HepG2 (cell line): ENCODE data around the gene PIGL. TPM values are rescaled to one million over a fixed set of nuclear protein-coding genes. Genes with fewer than 3 reads are reported as not detected.

ENCODE experiments used
- AHR ChIP-seq: IDR thresholded peaks from 2 replicates; pipeline ENCODE4 v1.6.1; 2018; ENCODE audit warnings: missing genetic modification reagents, missing compliant biosample characterization
- AKAP8 ChIP-seq: sonication (generic); formaldehyde crosslinking; IDR thresholded peaks from 2 replicates; pipeline ENCODE4 v1.5.1; 2020; ENCODE audit warnings: mild to moderate bottlenecking, missing genetic modification reagents
- CC2D1A ChIP-seq: sonication (generic); formaldehyde crosslinking; IDR thresholded peaks from 2 replicates; pipeline ENCODE4 v1.8.1; 2023; ENCODE audit warnings: mild to moderate bottlenecking, missing genetic modification reagents
- DNMT1 ChIP-seq: sonication (generic); formaldehyde crosslinking; IDR thresholded peaks from 2 replicates; pipeline ENCODE4 v1.5.1; 2020; ENCODE audit warnings: mild to moderate bottlenecking, missing genetic modification reagents
- FOXJ3 ChIP-seq: sonication (generic); formaldehyde crosslinking; IDR thresholded peaks from 2 replicates; pipeline ENCODE4 v1.4.0; 2020; ENCODE audit warnings: missing genetic modification reagents, mild to moderate bottlenecking, borderline replicate concordance
- FOXO1 ChIP-seq: sonication (generic); formaldehyde crosslinking; IDR thresholded peaks from 2 replicates; pipeline ENCODE4 v1.4.0; 2020; ENCODE audit warnings: missing genetic modification reagents
- GATAD1 ChIP-seq: IDR thresholded peaks from 2 replicates; pipeline ENCODE4 v1.6.1; 2016; ENCODE audit warnings: missing genetic modification reagents, missing compliant biosample characterization
- HNRNPLL ChIP-seq: fragments of 200-400 bp; formaldehyde crosslinking; IDR thresholded peaks from 2 replicates; pipeline ENCODE4 v1.6.1; 2017; ENCODE audit warnings: mild to moderate bottlenecking, low read depth, low read length; ENCODE audit not compliant: poor library complexity, severe bottlenecking
- JUN ChIP-seq: sonication (generic); formaldehyde crosslinking; IDR thresholded peaks from 2 replicates; pipeline ENCODE4 v1.4.0; 2020; ENCODE audit warnings: mild to moderate bottlenecking, missing genetic modification reagents
- KMT2A ChIP-seq: sonication (generic); formaldehyde crosslinking; IDR thresholded peaks from 2 replicates; pipeline ENCODE4 v1.4.0; 2020; ENCODE audit warnings: missing genetic modification reagents
- MXD4 ChIP-seq: IDR thresholded peaks from 2 replicates; pipeline ENCODE4 v1.6.1; 2016; ENCODE audit warnings: mild to moderate bottlenecking, missing biosample characterization, missing genetic modification reagents
- NFE2L1 ChIP-seq: sonication (generic); formaldehyde crosslinking; IDR thresholded peaks from 2 replicates; pipeline ENCODE4 v1.4.0; 2020; ENCODE audit warnings: missing genetic modification reagents, mild to moderate bottlenecking, borderline replicate concordance
- NFKB2 ChIP-seq: sonication (generic); formaldehyde crosslinking; IDR thresholded peaks from 2 replicates; pipeline ENCODE4 v1.4.0; 2020; ENCODE audit warnings: missing genetic modification reagents, borderline replicate concordance
- NR2F6 ChIP-seq, 2 experiments: IDR thresholded peaks; 2 replicates each; pipeline ENCODE4 v1.6.1; 2016; ENCODE audit warnings: antibody characterized with exemption in 1 of 2, mild to moderate bottlenecking in 1 of 2
- RAD51 ChIP-seq: fragments of 450-650 bp; IDR thresholded peaks from 2 replicates; pipeline ENCODE4 v1.6.1; 2016; ENCODE audit warnings: borderline replicate concordance
- RARG ChIP-seq: sonication (generic); formaldehyde crosslinking; IDR thresholded peaks from 2 replicates; pipeline ENCODE4 v1.4.0; 2020; ENCODE audit warnings: low read depth, mild to moderate bottlenecking, missing genetic modification reagents
- SALL1 ChIP-seq: sonication (generic); formaldehyde crosslinking; IDR thresholded peaks from 2 replicates; pipeline ENCODE4 v1.8.0; 2022; ENCODE audit warnings: mild to moderate bottlenecking, missing genetic modification reagents
- XRCC5 ChIP-seq: fragments of 200-400 bp; formaldehyde crosslinking; optimal IDR thresholded peaks from 2 replicates; pipeline ENCODE3; 2017; ENCODE audit warnings: mild to moderate bottlenecking, low read length
- ZNF17 ChIP-seq: sonication (generic); formaldehyde crosslinking; IDR thresholded peaks from 2 replicates; pipeline ENCODE4 v1.5.0; 2020; ENCODE audit warnings: mild to moderate bottlenecking, missing genetic modification reagents
- ZNF484 ChIP-seq: sonication (generic); formaldehyde crosslinking; IDR thresholded peaks from 2 replicates; pipeline ENCODE4 v1.5.1; 2020; ENCODE audit warnings: mild to moderate bottlenecking, low read depth, missing genetic modification reagents, borderline replicate concordance
- ZNF558 ChIP-seq: sonication (generic); formaldehyde crosslinking; IDR thresholded peaks from 2 replicates; pipeline ENCODE4 v1.9.0; 2022; ENCODE audit warnings: mild to moderate bottlenecking, missing genetic modification reagents, borderline replicate concordance
- polyA plus RNA-seq, 8 experiments: library from polyadenylated mRNA; depleted of rRNA in 3 of 8; stranded (reverse) in 7 of 8; unstranded in 1 of 8; fragments of >200 nt; fragmentation: Illumina TruSeq in 4 of 8; extraction: Trizol in 4 of 8; gene quantifications; 2 replicates each; pipeline versions ENCODE4 v1.2.1 to v1.2.3, GENCODE V29; 2011 to 2016; ENCODE audit warnings: low read depth in 4 of 8, missing spikeins in 1 of 8, mixed read lengths in 1 of 8; ENCODE audit not compliant: insufficient read depth in 1 of 8
- total RNA-seq, 5 experiments: library from RNA; depleted of rRNA; stranded (reverse); fragments of >200 nt; fragmentation: Illumina TruSeq; extraction: Trizol; gene quantifications; 2 replicates each; pipeline ENCODE4 v1.2.3, GENCODE V29; 2016; ENCODE audit warnings: low read depth in 1 of 5
- TF ChIP-seq, protein P1 (sequence below): sonication (generic); formaldehyde crosslinking; IDR thresholded peaks from 2 replicates; pipeline ENCODE4 v1.5.0; 2020; ENCODE audit warnings: missing genetic modification reagents
- TF ChIP-seq, protein P2 (sequence below): IDR thresholded peaks from 2 replicates; pipeline ENCODE4 v1.6.1; 2018; ENCODE audit warnings: missing genetic modification reagents, mild to moderate bottlenecking, missing compliant biosample characterization
- TF ChIP-seq, protein P3 (sequence below): sonication (generic); formaldehyde crosslinking; IDR thresholded peaks from 2 replicates; pipeline ENCODE4 v1.5.1; 2020; ENCODE audit warnings: missing genetic modification reagents, mild to moderate bottlenecking, borderline replicate concordance
- TF ChIP-seq, protein P4 (sequence below): sonication (generic); formaldehyde crosslinking; IDR thresholded peaks from 2 replicates; pipeline ENCODE4 v1.9.0; 2021; ENCODE audit warnings: missing genetic modification reagents, mild to moderate bottlenecking, borderline replicate concordance

The PIGL gene
- total and polyA plus RNA-seq, 2 of the 13 experiments (the other 11 are each of a cell fraction or from before 2014, with no cell fraction given), result 28.5 to 63.8 TPM

DNA sequence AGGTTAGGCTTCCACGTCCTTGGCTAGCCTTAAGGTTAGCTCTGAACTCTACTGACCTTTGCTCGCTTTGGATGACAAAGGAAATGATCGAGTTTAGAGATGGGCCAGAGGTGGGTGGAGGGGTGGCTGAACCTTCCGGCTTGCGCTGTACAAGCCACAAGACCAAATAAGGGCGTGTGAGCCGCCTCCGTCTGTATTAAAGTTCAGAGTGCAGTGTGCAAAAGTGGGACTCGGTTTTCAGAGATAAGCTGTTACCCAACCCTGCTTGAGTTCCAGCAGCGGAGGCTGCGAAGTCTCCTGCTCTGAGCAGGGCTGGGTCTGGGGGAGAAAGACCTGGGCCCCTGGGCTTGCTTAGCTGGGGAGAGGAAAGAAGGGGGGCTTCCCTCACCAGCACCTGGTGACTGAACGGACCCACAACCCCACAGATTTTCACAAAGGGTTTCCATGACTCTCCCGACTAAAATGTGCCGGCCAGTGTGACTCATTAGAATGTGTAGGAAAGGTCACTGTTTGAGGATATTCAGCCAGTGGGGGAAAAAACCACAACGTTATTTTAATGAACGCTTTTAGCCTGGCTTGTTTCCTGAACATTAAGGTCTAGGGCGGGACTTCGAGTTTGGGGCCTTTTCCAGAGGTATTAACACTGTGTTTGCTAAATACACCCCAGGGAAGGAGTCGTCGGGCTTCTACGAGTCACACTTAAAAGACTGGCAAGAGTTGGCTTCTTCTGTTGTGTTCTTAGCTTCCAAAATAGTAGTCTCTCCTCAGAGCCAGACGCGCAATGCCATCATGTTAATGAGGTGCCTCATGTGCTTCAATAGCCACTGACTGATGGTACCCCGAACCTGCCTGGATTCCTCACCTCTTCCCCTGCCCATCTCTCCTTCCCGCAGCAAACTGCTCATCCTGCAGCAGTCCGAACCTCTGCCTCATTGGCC, 69.3 kb downstream of the PIGL start (continued):
- TF ChIP-seq JUN (CRISPR knock-in tag) (peak; percentile 92), NFE2L1 (CRISPR knock-in tag) (no peak), MXD4 (CRISPR knock-in tag) (no peak), ZNF17 (no peak), AKAP8 (no peak), NFKB2 (CRISPR knock-in tag) (0 out of 2 replicates have a peak, but pooled peaks have one; percentile 41), ZNF484 (CRISPR knock-in tag) (no peak), FOXO1 (CRISPR knock-in tag) (peak; percentile 87), RAD51 (no peak), SALL1 (CRISPR knock-in tag) (peak; percentile 99), RARG (CRISPR knock-in tag) (no peak), KMT2A (CRISPR knock-in tag) (peak; percentile 52), XRCC5 (no peak), ZNF558 (CRISPR knock-in tag) (no peak), AHR (CRISPR knock-in tag) (0 out of 2 replicates have a peak, but pooled peaks have one; percentile 36), NR2F6 (IDR thresholded peaks at IDR 0.05) (peak; percentile 84), NR2F6 (CRISPR knock-in tag; IDR thresholded peaks at IDR 0.05) (peak; percentile 96), DNMT1 (peak; percentile 67; the same call in 1 of the 2 replicates), FOXJ3 (CRISPR knock-in tag) (peak; percentile 65; the same call in 1 of the 2 replicates), HNRNPLL (no peak), CC2D1A (0 out of 2 replicates have a peak, but pooled peaks have one; percentile 27), GATAD1 (CRISPR knock-in tag) (peak; percentile 72; the same call in 1 of the 2 replicates)
- TF ChIP-seq, protein P1, sequence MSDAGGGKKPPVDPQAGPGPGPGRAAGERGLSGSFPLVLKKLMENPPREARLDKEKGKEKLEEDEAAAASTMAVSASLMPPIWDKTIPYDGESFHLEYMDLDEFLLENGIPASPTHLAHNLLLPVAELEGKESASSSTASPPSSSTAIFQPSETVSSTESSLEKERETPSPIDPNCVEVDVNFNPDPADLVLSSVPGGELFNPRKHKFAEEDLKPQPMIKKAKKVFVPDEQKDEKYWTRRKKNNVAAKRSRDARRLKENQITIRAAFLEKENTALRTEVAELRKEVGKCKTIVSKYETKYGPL (CRISPR knock-in tag), result peak; percentile 83; the same call in 1 of the 2 replicates
- TF ChIP-seq, protein P2, sequence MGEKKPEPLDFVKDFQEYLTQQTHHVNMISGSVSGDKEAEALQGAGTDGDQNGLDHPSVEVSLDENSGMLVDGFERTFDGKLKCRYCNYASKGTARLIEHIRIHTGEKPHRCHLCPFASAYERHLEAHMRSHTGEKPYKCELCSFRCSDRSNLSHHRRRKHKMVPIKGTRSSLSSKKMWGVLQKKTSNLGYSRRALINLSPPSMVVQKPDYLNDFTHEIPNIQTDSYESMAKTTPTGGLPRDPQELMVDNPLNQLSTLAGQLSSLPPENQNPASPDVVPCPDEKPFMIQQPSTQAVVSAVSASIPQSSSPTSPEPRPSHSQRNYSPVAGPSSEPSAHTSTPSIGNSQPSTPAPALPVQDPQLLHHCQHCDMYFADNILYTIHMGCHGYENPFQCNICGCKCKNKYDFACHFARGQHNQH, result peak; percentile 89
- TF ChIP-seq, protein P3, sequence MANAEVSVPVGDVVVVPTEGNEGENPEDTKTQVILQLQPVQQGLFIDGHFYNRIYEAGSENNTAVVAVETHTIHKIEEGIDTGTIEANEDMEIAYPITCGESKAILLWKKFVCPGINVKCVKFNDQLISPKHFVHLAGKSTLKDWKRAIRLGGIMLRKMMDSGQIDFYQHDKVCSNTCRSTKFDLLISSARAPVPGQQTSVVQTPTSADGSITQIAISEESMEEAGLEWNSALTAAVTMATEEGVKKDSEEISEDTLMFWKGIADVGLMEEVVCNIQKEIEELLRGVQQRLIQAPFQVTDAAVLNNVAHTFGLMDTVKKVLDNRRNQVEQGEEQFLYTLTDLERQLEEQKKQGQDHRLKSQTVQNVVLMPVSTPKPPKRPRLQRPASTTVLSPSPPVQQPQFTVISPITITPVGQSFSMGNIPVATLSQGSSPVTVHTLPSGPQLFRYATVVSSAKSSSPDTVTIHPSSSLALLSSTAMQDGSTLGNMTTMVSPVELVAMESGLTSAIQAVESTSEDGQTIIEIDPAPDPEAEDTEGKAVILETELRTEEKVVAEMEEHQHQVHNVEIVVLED (CRISPR knock-in tag), result peak; percentile 44; the same call in 1 of the 2 replicates
- TF ChIP-seq, protein P4, sequence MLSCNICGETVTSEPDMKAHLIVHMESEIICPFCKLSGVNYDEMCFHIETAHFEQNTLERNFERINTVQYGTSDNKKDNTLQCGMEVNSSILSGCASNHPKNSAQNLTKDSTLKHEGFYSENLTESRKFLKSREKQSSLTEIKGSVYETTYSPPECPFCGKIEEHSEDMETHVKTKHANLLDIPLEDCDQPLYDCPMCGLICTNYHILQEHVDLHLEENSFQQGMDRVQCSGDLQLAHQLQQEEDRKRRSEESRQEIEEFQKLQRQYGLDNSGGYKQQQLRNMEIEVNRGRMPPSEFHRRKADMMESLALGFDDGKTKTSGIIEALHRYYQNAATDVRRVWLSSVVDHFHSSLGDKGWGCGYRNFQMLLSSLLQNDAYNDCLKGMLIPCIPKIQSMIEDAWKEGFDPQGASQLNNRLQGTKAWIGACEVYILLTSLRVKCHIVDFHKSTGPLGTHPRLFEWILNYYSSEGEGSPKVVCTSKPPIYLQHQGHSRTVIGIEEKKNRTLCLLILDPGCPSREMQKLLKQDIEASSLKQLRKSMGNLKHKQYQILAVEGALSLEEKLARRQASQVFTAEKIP, result no peak
